ENCODE data around the gene CSRNP3.

DNA sequence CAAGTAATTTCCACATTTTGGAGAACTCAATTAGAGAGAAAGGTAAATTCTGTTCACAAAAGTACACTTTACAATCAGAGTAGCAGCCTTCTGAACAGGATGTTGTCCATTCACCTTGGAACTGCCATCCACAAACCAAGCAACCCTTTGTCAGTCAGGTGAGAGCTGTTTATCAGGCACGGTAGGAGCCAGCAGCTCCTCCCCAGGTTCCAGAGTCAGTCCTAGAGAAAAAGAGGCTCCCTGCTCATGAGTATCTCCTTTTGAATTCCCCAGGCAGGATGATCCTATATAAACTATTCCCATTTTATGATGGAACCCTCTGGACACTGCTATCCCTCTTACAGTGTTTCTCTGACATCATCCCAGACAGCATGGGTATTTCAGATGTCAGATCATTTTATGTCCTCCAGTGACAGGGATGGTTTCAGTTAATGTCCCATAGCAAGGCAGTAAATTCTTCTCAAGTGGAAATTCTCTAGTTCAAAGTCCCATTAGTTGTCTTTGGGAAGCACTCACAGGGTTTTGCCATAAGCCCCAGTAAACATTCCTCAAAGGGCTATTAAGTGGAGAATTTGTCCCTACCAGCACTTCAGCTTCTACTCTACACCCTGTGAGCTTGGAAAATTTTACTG lies 34.5 kb upstream of the CSRNP3 start:
- TF ChIP-seq, protein P1, sequence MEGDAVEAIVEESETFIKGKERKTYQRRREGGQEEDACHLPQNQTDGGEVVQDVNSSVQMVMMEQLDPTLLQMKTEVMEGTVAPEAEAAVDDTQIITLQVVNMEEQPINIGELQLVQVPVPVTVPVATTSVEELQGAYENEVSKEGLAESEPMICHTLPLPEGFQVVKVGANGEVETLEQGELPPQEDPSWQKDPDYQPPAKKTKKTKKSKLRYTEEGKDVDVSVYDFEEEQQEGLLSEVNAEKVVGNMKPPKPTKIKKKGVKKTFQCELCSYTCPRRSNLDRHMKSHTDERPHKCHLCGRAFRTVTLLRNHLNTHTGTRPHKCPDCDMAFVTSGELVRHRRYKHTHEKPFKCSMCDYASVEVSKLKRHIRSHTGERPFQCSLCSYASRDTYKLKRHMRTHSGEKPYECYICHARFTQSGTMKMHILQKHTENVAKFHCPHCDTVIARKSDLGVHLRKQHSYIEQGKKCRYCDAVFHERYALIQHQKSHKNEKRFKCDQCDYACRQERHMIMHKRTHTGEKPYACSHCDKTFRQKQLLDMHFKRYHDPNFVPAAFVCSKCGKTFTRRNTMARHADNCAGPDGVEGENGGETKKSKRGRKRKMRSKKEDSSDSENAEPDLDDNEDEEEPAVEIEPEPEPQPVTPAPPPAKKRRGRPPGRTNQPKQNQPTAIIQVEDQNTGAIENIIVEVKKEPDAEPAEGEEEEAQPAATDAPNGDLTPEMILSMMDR (IDR thresholded peaks at IDR 0.05), result no peak
- no peak for TF ChIP-seq POLR2A (IDR thresholded peaks at IDR 0.05)

All from right lobe of liver (tissue), 4 donors.